ENCODE measurements around the gene NUP210L. TPM values are rescaled to one million over a fixed set of nuclear protein-coding genes. Genes with fewer than 3 reads are reported as not detected.

NUP210L gene
- polyA plus RNA-seq, 3 donors = 0.03 TPM; not detected in 2

GRCh38 chr1:154117642-154118041 is 37.2 kb downstream of the NUP210L start:
- WGBS (ENCODE audit: insufficient coverage) = 100% methylated on average over 2 of the region's 5 CpGs
- H3K9me3 Mint-ChIP-seq = peaks cover 0 to 3% (median 0%) of the 10 kb centered on the region in 7 donors
- H3K4me2 ChIP-seq (replicated peaks; ENCODE audit: extremely low read depth, low read length, poor library complexity, severe bottlenecking) = no peak overlapping the region
- no peaks in the 10 kb centered on the region for H3K4me1 ChIP-seq (ENCODE audit: control insufficient read depth in 1 of 2, insufficient read depth in 2 of 2, low read length in 2 of 2)
- no peaks in the 10 kb centered on the region for H3K36me3 Mint-ChIP-seq
- no peaks in the 10 kb centered on the region for H3K36me3 ChIP-seq (replicated peaks in 1 of 2; ENCODE audit: control insufficient read depth in 1 of 2, insufficient read depth in 2 of 2, low read length in 2 of 2)
- no peak for DNase-seq
- TF ChIP-seq CTCF (IDR thresholded peaks at IDR 0.05) = no peak
- intact Hi-C loops (cut with micrococcal nuclease) = no loop called here
- H3K79me2 ChIP-seq (ENCODE audit: insufficient read depth, low read length) = no peaks in the 10 kb centered on the region
- no peak overlapping the region for H2AFZ ChIP-seq (ENCODE audit: insufficient read depth, low read depth, low read length, poor library complexity, severe bottlenecking)
- no peaks in the 10 kb centered on the region for H3K4me1 Mint-ChIP-seq
- H3K27ac Mint-ChIP-seq = no peak overlapping the region
- no peaks in the 10 kb centered on the region for H4K20me1 ChIP-seq (ENCODE audit: insufficient read depth, low read length)
- no peak overlapping the region for H3K9ac ChIP-seq (ENCODE audit: insufficient read depth, low read length, poor library complexity, severe bottlenecking)
- peaks cover 1 to 2% (median 1%) of the 10 kb centered on the region in 3 donors for H3K27me3 Mint-ChIP-seq (ENCODE audit: low read depth in 3 of 3)
- no peak overlapping the region for H3K4me3 ChIP-seq (replicated peaks in 1 of 3; ENCODE audit: low read depth in 2 of 3, low read length in 3 of 3)
- no peak overlapping the region for H3K4me3 Mint-ChIP-seq
- no peaks in the 10 kb centered on the region for H3K27me3 ChIP-seq (ENCODE audit: control insufficient read depth in 2 of 2, insufficient read depth in 2 of 2, low read length in 2 of 2)
- H3K27ac ChIP-seq (ENCODE audit: low read depth in 1 of 2, low read length in 2 of 2) = no peak overlapping the region
- H3K9me3 ChIP-seq (replicated peaks in 1 of 2; ENCODE audit: control insufficient read depth in 1 of 2, insufficient read depth in 1 of 2, low read length in 2 of 2) = no peaks in the 10 kb centered on the region

- H3K4me3 ChIP-seq (replicated peaks in 1 of 3; ENCODE audit: low read depth in 2 of 3, low read length in 3 of 3) = no peak overlapping the region
- no CpG with 5 or more reads among the region's 1 CpG for WGBS (ENCODE audit: insufficient coverage)
- Mint-ChIP-seq H3K27me3 (ENCODE audit: low read depth in 3 of 3) (peaks cover 1 to 3% (median 2%) of the 10 kb centered on the region in 3 donors), H3K9me3 (peaks cover 0 to 2% (median 0%) of the 10 kb centered on the region in 7 donors), H3K4me1 (no peaks in the 10 kb centered on the region), H3K36me3 (no peaks in the 10 kb centered on the region), H3K27ac (no peak overlapping the region), H3K4me3 (no peak overlapping the region)
- peak in 1 of 3 donors; percentile 18 for DNase-seq
- H2AFZ ChIP-seq (ENCODE audit: insufficient read depth, low read depth, low read length, poor library complexity, severe bottlenecking) = no peak overlapping the region
- intact Hi-C loops (cut with micrococcal nuclease) = no loop called here
- no peak overlapping the region for H3K4me2 ChIP-seq (replicated peaks; ENCODE audit: extremely low read depth, low read length, poor library complexity, severe bottlenecking)
- no peak overlapping the region for H3K9ac ChIP-seq (ENCODE audit: insufficient read depth, low read length, poor library complexity, severe bottlenecking)
- H3K79me2 ChIP-seq (ENCODE audit: insufficient read depth, low read length) = no peaks in the 10 kb centered on the region
- H3K4me1 ChIP-seq (ENCODE audit: control insufficient read depth in 1 of 2, insufficient read depth in 2 of 2, low read length in 2 of 2) = no peaks in the 10 kb centered on the region
- no peak for TF ChIP-seq CTCF (IDR thresholded peaks at IDR 0.05)
- H3K27me3 ChIP-seq (ENCODE audit: control insufficient read depth in 2 of 2, insufficient read depth in 2 of 2, low read length in 2 of 2) = no peaks in the 10 kb centered on the region
- no peak overlapping the region for H3K27ac ChIP-seq (ENCODE audit: low read depth in 1 of 2, low read length in 2 of 2)
- no peaks in the 10 kb centered on the region for H3K36me3 ChIP-seq (replicated peaks in 1 of 2; ENCODE audit: control insufficient read depth in 1 of 2, insufficient read depth in 2 of 2, low read length in 2 of 2)
- no peaks in the 10 kb centered on the region for H3K9me3 ChIP-seq (replicated peaks in 1 of 2; ENCODE audit: control insufficient read depth in 1 of 2, insufficient read depth in 1 of 2, low read length in 2 of 2)
- no peaks in the 10 kb centered on the region for H4K20me1 ChIP-seq (ENCODE audit: insufficient read depth, low read length)
Measured at GRCh38 chr1:154115180-154115579, 39.7 kb downstream of the NUP210L start.

Measured in CD14-positive monocyte (primary cell).